KBM-7 (cell line): Measurements from ENCODE around the gene GINS1.

Experiments
- DNase-seq: peaks from one replicate; pipeline ENCODE4 v3.0.0-alpha.2; 2015
- in situ Hi-C: fragments of 300-500 bp; cut with MboI; formaldehyde crosslinking; loops from 2 replicates; pipeline ENCODE4 v1.14.3; 2020; ENCODE audit warnings: low sequenced_read_pairs, low pct_unique_long_range_greater_than_20kb, mixed read lengths

GINS1 gene

GRCh38 chr20:25485872-25486271 is 78.4 kb downstream of the GINS1 start:
- in situ Hi-C loops: no loop called here
- no peak for DNase-seq

- no peak for DNase-seq
- in situ Hi-C loops: no loop called here
Observed at GRCh38 chr20:25486377-25486776, 78.9 kb downstream of the GINS1 start.

GRCh38 chr20:25487306-25487705 is 79.8 kb downstream of the GINS1 start:
- DNase-seq: no peak
- in situ Hi-C loops: no loop called here

- DNase-seq: no peak
- in situ Hi-C loops: no loop called here
Observed at GRCh38 chr20:25487975-25488374, 80.5 kb downstream of the GINS1 start.

- in situ Hi-C loops: no loop called here
Observed at GRCh38 chr20:25489221-25489871, 81.9 kb downstream of the GINS1 start.

GRCh38 chr20:25490656-25491445 is 83.4 kb downstream of the GINS1 start:
- DNase-seq: no peak
- in situ Hi-C loops: no loop called here

More at GRCh38 chr20:25489221-25489871, 81.9 kb downstream of the GINS1 start:
- DNase-seq: no peak

- DNase-seq: no peak
- in situ Hi-C loops: no loop called here
Observed at GRCh38 chr20:25491446-25492038, 84.1 kb downstream of the GINS1 start.

- no peak for DNase-seq
Observed at GRCh38 chr20:25493137-25493536, 85.7 kb downstream of the GINS1 start.

GRCh38 chr20:25493748-25494505 is 86.5 kb downstream of the GINS1 start:
- in situ Hi-C loops: no loop called here
- no peak for DNase-seq

More at GRCh38 chr20:25493137-25493536, 85.7 kb downstream of the GINS1 start:
- in situ Hi-C loops: no loop called here

GRCh38 chr20:25494506-25495188 is 87.2 kb downstream of the GINS1 start:
- in situ Hi-C loops: no loop called here
- no peak for DNase-seq

GRCh38 chr20:25495189-25495824 is 87.8 kb downstream of the GINS1 start:
- in situ Hi-C loops: no loop called here
- DNase-seq: no peak

- DNase-seq: no peak
Observed at GRCh38 chr20:25496165-25496967, 88.9 kb downstream of the GINS1 start.

GRCh38 chr20:25496968-25497401 is 89.5 kb downstream of the GINS1 start:
- in situ Hi-C loops: no loop called here
- DNase-seq: no peak

More at GRCh38 chr20:25496165-25496967, 88.9 kb downstream of the GINS1 start:
- in situ Hi-C loops: no loop called here

GRCh38 chr20:25497586-25498279 is 90.3 kb downstream of the GINS1 start:
- in situ Hi-C loops: no loop called here

More at GRCh38 chr20:25497586-25498279, 90.3 kb downstream of the GINS1 start:
- no peak for DNase-seq
